Thymus (tissue), 11 donors: ENCODE measurements around the gene MYH7. TPM values are rescaled to one million over a fixed set of nuclear protein-coding genes. Genes with fewer than 3 reads are reported as not detected.
"Not testable (repeated sequence)": the region's sequence is repeated elsewhere in the genome, so short reads cannot be mapped to it uniquely, and the experiment has no call there.

Experiments
- DNase-seq, 9 donors: peaks; one replicate each; pipeline ENCODE4 v3.0.0-alpha.2; 2013; ENCODE audit warnings: low spot score in 9 of 9, low read depth in 6 of 9, missing footprints in 1 of 9
- H3K27ac ChIP-seq, 2 donors: one replicate each; pipeline ENCODE4 v1.5.1; 2013; ENCODE audit warnings: control low read depth in 1 of 2, low read depth in 1 of 2, low read length in 1 of 2, mild to moderate bottlenecking in 1 of 2, moderate library complexity in 1 of 2
- H3K27me3 ChIP-seq, 2 donors: one replicate each; pipeline ENCODE4 v1.5.1; 2013; ENCODE audit warnings: low read length in 1 of 2; ENCODE audit not compliant: control insufficient read depth in 2 of 2, insufficient read depth in 1 of 2
- H3K36me3 ChIP-seq, 2 donors: one replicate each; pipeline ENCODE4 v1.5.1; 2013; ENCODE audit warnings: low read length in 1 of 2, mild to moderate bottlenecking in 1 of 2, moderate library complexity in 1 of 2; ENCODE audit not compliant: control insufficient read depth in 2 of 2, insufficient read depth in 2 of 2
- H3K4me1 ChIP-seq, 2 donors: one replicate each; pipeline ENCODE4 v1.5.1; 2013; ENCODE audit warnings: low read length in 2 of 2; ENCODE audit not compliant: control insufficient read depth in 2 of 2, insufficient read depth in 2 of 2
- H3K4me3 ChIP-seq, 2 donors: one replicate each; pipeline ENCODE4 v1.5.1; 2013; ENCODE audit warnings: low read length in 2 of 2, control low read depth in 1 of 2, mild to moderate bottlenecking in 1 of 2
- H3K9me3 ChIP-seq, 2 donors: one replicate each; pipeline ENCODE4 v1.5.1; 2013; ENCODE audit warnings: low read length in 1 of 2, mild to moderate bottlenecking in 1 of 2; ENCODE audit not compliant: control insufficient read depth in 2 of 2, insufficient read depth in 1 of 2
- WGBS: extraction: QIAGEN DNeasy Blood & Tissue Kit; methylation state at CpG from one replicate; pipeline ENCODE4 v1.1.7; 2013; 5-methylcytosine and 5-hydroxymethylcytosine counted together
- polyA plus RNA-seq: library from polyadenylated mRNA; stranded (reverse); fragments of 200-250 nt; gene quantifications from one replicate; pipeline ENCODE4 v1.2.3, GENCODE V29; 2013
- total RNA-seq: library from RNA; stranded (reverse); fragments of 120-200 nt; gene quantifications from one replicate; pipeline ENCODE4 v1.2.4, GENCODE V29; 2013
- donor health status: healthy.

MYH7 gene
- total and polyA plus RNA-seq, 2 donors: 0.09 to 0.46 TPM

GRCh38 chr14:23386999-23387398 lies 48.5 kb downstream of the MYH7 start:
- DNase-seq: no peak
- Histone ChIP-seq H3K27me3 (peaks cover 0 to 13% of the 10 kb centered on the region in 2 donors), H3K9me3 (no peaks in the 10 kb centered on the region), H3K36me3 (no peaks in the 10 kb centered on the region), H3K4me3 (no peak overlapping the region), H3K4me1 (no peaks in the 10 kb centered on the region), H3K27ac (no peak overlapping the region)
- 97% methylated on average over 1 of the region's 1 CpG for WGBS

- H3K27me3 ChIP-seq: peaks cover 0 to 15% of the 10 kb centered on the region in 2 donors
- not testable (repeated sequence) for H3K9me3 ChIP-seq, H3K27ac ChIP-seq, H3K36me3 ChIP-seq, H3K4me1 ChIP-seq, H3K4me3 ChIP-seq, DNase-seq
- WGBS: 96% methylated on average over 17 of the region's 17 CpGs
Measured at GRCh38 chr14:23386266-23386657, 49.2 kb downstream of the MYH7 start.

GRCh38 chr14:23385642-23386265 lies 49.7 kb downstream of the MYH7 start:
- Histone ChIP-seq H3K27ac (no peak overlapping the region), H3K27me3 (peaks cover 0 to 17% of the 10 kb centered on the region in 2 donors), H3K9me3 (no peaks in the 10 kb centered on the region), H3K4me3 (no peak overlapping the region), H3K4me1 (no peaks in the 10 kb centered on the region), H3K36me3 (no peaks in the 10 kb centered on the region)
- 95% methylated on average over 18 of the region's 18 CpGs for WGBS
- DNase-seq: no peak

- no peaks in the 10 kb centered on the region for H3K36me3 ChIP-seq
- H3K27me3 ChIP-seq: peaks cover 0 to 22% of the 10 kb centered on the region in 2 donors
- no peaks in the 10 kb centered on the region for H3K9me3 ChIP-seq
- H3K27ac ChIP-seq: no peak overlapping the region
- no peak for DNase-seq
- WGBS: 95% methylated on average over 2 of the region's 2 CpGs
- H3K4me3 ChIP-seq: no peak overlapping the region
- no peaks in the 10 kb centered on the region for H3K4me1 ChIP-seq
Measured at GRCh38 chr14:23385244-23385641, 50.2 kb downstream of the MYH7 start.

- Histone ChIP-seq H3K36me3 (no peaks in the 10 kb centered on the region), H3K27ac (no peak overlapping the region), H3K4me1 (no peaks in the 10 kb centered on the region), H3K27me3 (peaks cover 0 to 23% of the 10 kb centered on the region in 2 donors), H3K9me3 (no peaks in the 10 kb centered on the region), H3K4me3 (no peak overlapping the region)
- 96% methylated on average over 29 of the region's 29 CpGs for WGBS
- DNase-seq: no peak
Measured at GRCh38 chr14:23384364-23385080, 50.9 kb downstream of the MYH7 start.

- 55% methylated on average over 10 of the region's 10 CpGs for whole genome bisulfite sequencing
Measured at GRCh38 chr14:23382731-23383440, 52.6 kb downstream of the MYH7 start.

GRCh38 chr14:23382276-23382675 lies 53.2 kb downstream of the MYH7 start:
- no peak overlapping the region for H3K27ac ChIP-seq

More at GRCh38 chr14:23382731-23383440, 52.6 kb downstream of the MYH7 start:
- Histone ChIP-seq H3K9me3 (no peaks in the 10 kb centered on the region), H3K4me1 (no peaks in the 10 kb centered on the region), H3K36me3 (no peaks in the 10 kb centered on the region), H3K27ac (no peak overlapping the region), H3K27me3 (peaks cover 0 to 28% of the 10 kb centered on the region in 2 donors), H3K4me3 (no peak overlapping the region)
- DNase-seq: no peak

GRCh38 chr14:23381871-23382270 lies 53.6 kb downstream of the MYH7 start:
- DNase-seq: no peak
- H3K4me3 ChIP-seq: no peak overlapping the region
- no peak overlapping the region for H3K27ac ChIP-seq
- H3K36me3 ChIP-seq: no peaks in the 10 kb centered on the region
- H3K9me3 ChIP-seq: no peaks in the 10 kb centered on the region
- 51% methylated on average over 3 of the region's 3 CpGs for WGBS
- peaks cover 0 to 30% of the 10 kb centered on the region in 2 donors for H3K27me3 ChIP-seq
- no peaks in the 10 kb centered on the region for H3K4me1 ChIP-seq

More at GRCh38 chr14:23382276-23382675, 53.2 kb downstream of the MYH7 start:
- H3K27me3 ChIP-seq: peaks cover 0 to 27% of the 10 kb centered on the region in 2 donors
- WGBS: 97% methylated on average over 6 of the region's 6 CpGs
- H3K9me3 ChIP-seq: no peaks in the 10 kb centered on the region
- H3K36me3 ChIP-seq: no peaks in the 10 kb centered on the region
- no peak for DNase-seq
- H3K4me3 ChIP-seq: no peak overlapping the region
- H3K4me1 ChIP-seq: no peaks in the 10 kb centered on the region

GRCh38 chr14:23380976-23381375 lies 54.5 kb downstream of the MYH7 start:
- Histone ChIP-seq H3K36me3 (no peaks in the 10 kb centered on the region), H3K9me3 (no peaks in the 10 kb centered on the region), H3K27ac (no peak overlapping the region), H3K4me1 (no peaks in the 10 kb centered on the region), H3K4me3 (no peak overlapping the region), H3K27me3 (peaks cover 0 to 33% of the 10 kb centered on the region in 2 donors)
- WGBS: 95% methylated on average over 4 of the region's 4 CpGs
- DNase-seq: no peak
